ENCODE measurements around the gene BHLHE41.

BHLHE41 gene

GRCh38 chr12:26077915-26078702 is 46.7 kb downstream of the BHLHE41 start:
- DNase-seq (ENCODE audit: low read depth) = no peak
